DOHH2 (cell line): Measurements from ENCODE around the gene RNF8.

ENCODE experiments used
- CTCF ChIP-seq: fragments of 200-600 bp; sonication (generic); IDR thresholded peaks from one replicate; pipeline ENCODE4 v1.5.1; 2014; ENCODE audit warnings: antibody characterized with exemption, mild to moderate bottlenecking, low read depth, low read length; ENCODE audit not compliant: poor library complexity, severe bottlenecking
- EZH2phosphoT487 ChIP-seq: fragments of 200-600 bp; sonication (generic); IDR thresholded peaks from 2 replicates; pipeline ENCODE4 v1.6.1; 2017; ENCODE audit warnings: borderline replicate concordance, mild to moderate bottlenecking, antibody characterized with exemption, low read length, moderate library complexity, mixed read lengths

GRCh38 chr6:37426058-37426944 is 72.5 kb downstream of the RNF8 start:
- no peak for TF ChIP-seq CTCF
- TF ChIP-seq EZH2phosphoT487, result no peak
